ENCODE results near the gene SLC6A12.

DNA sequence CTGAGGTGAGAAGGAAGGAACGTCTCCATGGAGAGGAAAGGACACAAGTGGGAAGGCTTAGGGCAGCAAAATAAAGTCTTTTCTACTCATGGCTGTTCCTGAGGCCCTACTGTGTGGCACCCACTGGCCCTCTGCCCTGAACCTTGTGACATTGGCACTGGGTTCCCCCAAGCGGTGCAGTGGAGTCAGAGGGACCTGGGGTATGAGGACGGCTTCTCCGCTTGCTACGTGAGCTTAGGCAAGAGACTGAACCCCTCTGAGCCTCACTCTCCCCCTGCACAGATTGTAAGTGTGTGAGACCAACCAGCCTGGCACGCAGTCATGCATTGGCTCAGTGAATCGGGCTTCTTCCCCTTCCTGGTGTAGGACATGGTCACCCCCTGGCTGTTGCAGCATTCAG, 19.7 kb downstream of the SLC6A12 start:
- no peak for TF ChIP-seq EZH2 (IDR thresholded peaks at IDR 0.05; ENCODE audit: low read depth)
- TF ChIP-seq, protein P1, sequence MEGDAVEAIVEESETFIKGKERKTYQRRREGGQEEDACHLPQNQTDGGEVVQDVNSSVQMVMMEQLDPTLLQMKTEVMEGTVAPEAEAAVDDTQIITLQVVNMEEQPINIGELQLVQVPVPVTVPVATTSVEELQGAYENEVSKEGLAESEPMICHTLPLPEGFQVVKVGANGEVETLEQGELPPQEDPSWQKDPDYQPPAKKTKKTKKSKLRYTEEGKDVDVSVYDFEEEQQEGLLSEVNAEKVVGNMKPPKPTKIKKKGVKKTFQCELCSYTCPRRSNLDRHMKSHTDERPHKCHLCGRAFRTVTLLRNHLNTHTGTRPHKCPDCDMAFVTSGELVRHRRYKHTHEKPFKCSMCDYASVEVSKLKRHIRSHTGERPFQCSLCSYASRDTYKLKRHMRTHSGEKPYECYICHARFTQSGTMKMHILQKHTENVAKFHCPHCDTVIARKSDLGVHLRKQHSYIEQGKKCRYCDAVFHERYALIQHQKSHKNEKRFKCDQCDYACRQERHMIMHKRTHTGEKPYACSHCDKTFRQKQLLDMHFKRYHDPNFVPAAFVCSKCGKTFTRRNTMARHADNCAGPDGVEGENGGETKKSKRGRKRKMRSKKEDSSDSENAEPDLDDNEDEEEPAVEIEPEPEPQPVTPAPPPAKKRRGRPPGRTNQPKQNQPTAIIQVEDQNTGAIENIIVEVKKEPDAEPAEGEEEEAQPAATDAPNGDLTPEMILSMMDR (conservative IDR thresholded peaks at IDR 0.05) = no peak
